ENCODE results near the gene PRDM16. TPM values are rescaled to one million over a fixed set of nuclear protein-coding genes. Genes with fewer than 3 reads are reported as not detected.

The PRDM16 gene
- total and polyA plus RNA-seq, 4 donors = 0.05 to 0.67 (median 0.19) TPM

- Histone ChIP-seq H3K9ac (ENCODE audit: low read depth in 1 of 2, low read length in 2 of 2) (no peak overlapping the region), H3K9me3 (ENCODE audit: control insufficient read depth in 4 of 4, low read length in 3 of 4) (no peaks in the 10 kb centered on the region), H3K4me1 (ENCODE audit: control insufficient read depth in 4 of 4, insufficient read depth in 4 of 4, low read length in 3 of 4) (no peaks in the 10 kb centered on the region), H3K4me3 (ENCODE audit: low read depth in 1 of 3, low read length in 3 of 3) (no peak overlapping the region), H3K27me3 (ENCODE audit: control insufficient read depth in 4 of 4, insufficient read depth in 4 of 4, low read length in 3 of 4) (peaks cover 0 to 4% (median 2%) of the 10 kb centered on the region in 4 donors), H3K36me3 (ENCODE audit: control insufficient read depth in 4 of 4, insufficient read depth in 3 of 4, low read depth in 1 of 4, low read length in 3 of 4) (no peaks in the 10 kb centered on the region), H3K27ac (ENCODE audit: low read depth in 1 of 2, low read length in 2 of 2) (no peak overlapping the region)
- no peak for DNase-seq (ENCODE audit: low spot score)
- TF ChIP-seq CTCF (IDR thresholded peaks at IDR 0.05; ENCODE audit: low read depth, low read length, missing input control) (no peak), RXRA (IDR thresholded peaks at IDR 0.05) (no peak), REST (IDR thresholded peaks at IDR 0.05) (no peak), RAD21 (IDR thresholded peaks at IDR 0.05) (no peak), JUND (IDR thresholded peaks at IDR 0.05) (no peak), HNF4A (conservative IDR thresholded peaks at IDR 0.05) (no peak), EGR1 (IDR thresholded peaks at IDR 0.05; ENCODE audit: low read depth in 2 of 2) (no peak), FOXA1 (IDR thresholded peaks at IDR 0.05) (no peak), NR2F2 (IDR thresholded peaks at IDR 0.05) (no peak), SP1 (IDR thresholded peaks at IDR 0.05) (no peak), FOXA2 (IDR thresholded peaks at IDR 0.05) (no peak), YY1 (IDR thresholded peaks at IDR 0.05) (no peak), HNF4G (IDR thresholded peaks at IDR 0.05) (no peak), ATF3 (IDR thresholded peaks at IDR 0.05) (no peak), TAF1 (conservative IDR thresholded peaks at IDR 0.05) (no peak), MAX (IDR thresholded peaks at IDR 0.05) (no peak)
- 89% methylated on average over 9 of the region's 9 CpGs for WGBS
Observed at GRCh38 chr1:3053366-3053980, 15.5 kb upstream of the PRDM16 start.

GRCh38 chr1:3053986-3054385, 15.0 kb upstream of the PRDM16 start:
- H3K27me3 ChIP-seq (ENCODE audit: control insufficient read depth in 4 of 4, insufficient read depth in 4 of 4, low read length in 3 of 4) = peaks cover 0 to 4% (median 2%) of the 10 kb centered on the region in 4 donors
- 74% methylated on average over 6 of the region's 6 CpGs for WGBS
- no peak overlapping the region for H3K4me3 ChIP-seq (ENCODE audit: low read depth in 1 of 3, low read length in 3 of 3)

More at GRCh38 chr1:3053986-3054385, 15.0 kb upstream of the PRDM16 start:
- no peak overlapping the region for H3K27ac ChIP-seq (ENCODE audit: low read depth in 1 of 2, low read length in 2 of 2)
- no peaks in the 10 kb centered on the region for H3K9me3 ChIP-seq (ENCODE audit: control insufficient read depth in 4 of 4, low read length in 3 of 4)
- H3K9ac ChIP-seq (ENCODE audit: low read depth in 1 of 2, low read length in 2 of 2) = no peak overlapping the region
- no peak for TF ChIP-seq ATF3 (IDR thresholded peaks at IDR 0.05)
- no peak for TF ChIP-seq SP1 (IDR thresholded peaks at IDR 0.05)
- TF ChIP-seq GABPA (IDR thresholded peaks at IDR 0.05 in 1 of 2, conservative IDR thresholded peaks at IDR 0.05 in 1 of 2) = no peak
- no peak for TF ChIP-seq EGR1 (IDR thresholded peaks at IDR 0.05; ENCODE audit: low read depth in 2 of 2)
- TF ChIP-seq CTCF (IDR thresholded peaks at IDR 0.05; ENCODE audit: low read depth, low read length, missing input control) = no peak
- no peaks in the 10 kb centered on the region for H3K36me3 ChIP-seq (ENCODE audit: control insufficient read depth in 4 of 4, insufficient read depth in 3 of 4, low read depth in 1 of 4, low read length in 3 of 4)
- DNase-seq (ENCODE audit: low spot score) = no peak
- H3K4me1 ChIP-seq (ENCODE audit: control insufficient read depth in 4 of 4, insufficient read depth in 4 of 4, low read length in 3 of 4) = no peaks in the 10 kb centered on the region
